PFSK-1 (cell line): ENCODE results near the gene CDK11A.

ENCODE experiments used
- FOXP2 ChIP-seq: optimal IDR thresholded peaks from 2 replicates; pipeline ENCODE3; 2011; ENCODE audit warnings: borderline replicate concordance, control low read depth, inconsistent platforms; ENCODE audit not compliant: insufficient read depth; ENCODE audit errors: extremely low read length, extremely low read depth
- POLR2AphosphoS5 ChIP-seq: IDR thresholded peaks from 2 replicates; pipeline ENCODE4 v1.6.1; 2012; ENCODE audit warnings: low read depth, mild to moderate bottlenecking, control low read depth, low read length, moderate library complexity
- REST ChIP-seq, 2 experiments: IDR thresholded peaks; 2 replicates each; pipeline versions ENCODE4 v1.6.1 to v1.8.0; 2011 to 2012; ENCODE audit warnings: low read depth in 2 of 2, low read length in 2 of 2, control low read depth in 1 of 2, inconsistent platforms in 1 of 2, mild to moderate bottlenecking in 1 of 2, moderate library complexity in 1 of 2; ENCODE audit not compliant: insufficient read depth in 1 of 2
- SIN3A ChIP-seq: IDR thresholded peaks from 2 replicates; pipeline ENCODE4 v1.6.1; 2012; ENCODE audit warnings: mild to moderate bottlenecking, low read length, moderate library complexity, borderline replicate concordance; ENCODE audit not compliant: insufficient read depth
- TAF1 ChIP-seq: IDR thresholded peaks from 2 replicates; pipeline ENCODE4 v1.6.1; 2012; ENCODE audit warnings: low read length, control low read depth, borderline replicate concordance; ENCODE audit not compliant: insufficient read depth

GRCh38 chr1:1730870-1731269 is 6.7 kb upstream of the CDK11A start:
- TF ChIP-seq SIN3A = no peak
- TF ChIP-seq POLR2AphosphoS5 = no peak
- TF ChIP-seq REST (IDR thresholded peaks at IDR 0.05; ENCODE audit: insufficient read depth in 1 of 2, low read depth in 2 of 2, low read length in 2 of 2) = no peak
- no peak for TF ChIP-seq TAF1
- no peak for TF ChIP-seq FOXP2
